ENCODE measurements around the gene ARFGAP2. TPM values are rescaled to one million over a fixed set of nuclear protein-coding genes. Genes with fewer than 3 reads are reported as not detected.
A peak's percentile ranks its signal among the peaks of the same experiment; 100 is the strongest.

ARFGAP2 gene
- total RNA-seq, 1 experiment from 2014 or later, result 73.5 TPM

- peak overlapping the region; percentile 96 for H3K27ac ChIP-seq (ENCODE audit: low read depth, low read length)
- peaks cover 18 to 42% of the 10 kb centered on the region in 2 experiments for H3K4me1 ChIP-seq (ENCODE audit: control insufficient read depth in 1 of 2, insufficient read depth in 2 of 2, low read length in 2 of 2)
- H3K9me2 ChIP-seq (ENCODE audit: insufficient read depth), result no peaks in the 10 kb centered on the region
- DNase-seq (ENCODE audit: low read depth, low spot score) (no peak), ATAC-seq (no peak)
- no peak overlapping the region for H2AFZ ChIP-seq (ENCODE audit: low read depth, low read length, poor library complexity, severe bottlenecking)
- H4K20me1 ChIP-seq (ENCODE audit: insufficient read depth), result no peaks in the 10 kb centered on the region
- RAD21 ChIA-PET (ENCODE audit: low non-redundant PET in 1 of 2, low total read pairs in 2 of 2, uncharacterized antibody in 2 of 2, unreplicated experiment in 2 of 2), result interaction anchor here in 1 of 2 experiments (1.4 kb wide), 1 partner anchor 64 kb away, joined by 4 read pairs; the partner anchor contains the start of gene ACP2
- no peaks in the 10 kb centered on the region for H3K36me3 ChIP-seq (ENCODE audit: control insufficient read depth in 1 of 2, insufficient read depth in 2 of 2, low read length in 2 of 2)
- no TSS peak for BruUV-seq (replicated peaks)
- no peaks in the 10 kb centered on the region for H3K27me3 ChIP-seq (ENCODE audit: insufficient read depth, low read length)
- no peaks in the 10 kb centered on the region for H3K9me3 ChIP-seq (ENCODE audit: control insufficient read depth in 1 of 2, insufficient read depth in 1 of 2, low read depth in 1 of 2, low read length in 2 of 2)
- H3K9ac ChIP-seq (ENCODE audit: low read length), result peak overlapping the region; percentile 91
- intact Hi-C loops (cut with micrococcal nuclease), result no loop called here
- H3K4me2 ChIP-seq (ENCODE audit: low read length), result peak overlapping the region; percentile 96
- H3K79me2 ChIP-seq (ENCODE audit: insufficient read depth, low read length), result peaks cover 33% of the 10 kb centered on the region
- no peak for TF ChIP-seq POLR2AphosphoS5 (IDR thresholded peaks at IDR 0.05; ENCODE audit: low read depth, low read length)
- no peak for TF ChIP-seq SRF (IDR thresholded peaks at IDR 0.05; ENCODE audit: low read depth)
- no peak for TF ChIP-seq SP1 (IDR thresholded peaks at IDR 0.05; ENCODE audit: low read depth)
- TF ChIP-seq EZH2phosphoT487 (IDR thresholded peaks at IDR 0.05; ENCODE audit: borderline replicate concordance), result no peak
- TF ChIP-seq, protein P1, sequence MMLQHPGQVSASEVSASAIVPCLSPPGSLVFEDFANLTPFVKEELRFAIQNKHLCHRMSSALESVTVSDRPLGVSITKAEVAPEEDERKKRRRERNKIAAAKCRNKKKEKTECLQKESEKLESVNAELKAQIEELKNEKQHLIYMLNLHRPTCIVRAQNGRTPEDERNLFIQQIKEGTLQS (IDR thresholded peaks at IDR 0.05), result no peak
- TF ChIP-seq CTCF (IDR thresholded peaks at IDR 0.05 in 2 of 3, conservative IDR thresholded peaks at IDR 0.05 in 1 of 3; ENCODE audit: borderline replicate concordance in 1 of 3, insufficient read depth in 1 of 3, low read depth in 2 of 3, low read length in 2 of 3), result no peak
- CTCF ChIA-PET, result interaction anchor here (1.5 to 2.8 kb wide), 3 partner anchors 29 to 170 kb away, joined by 4 to 18 read pairs (median 5); partner anchors contain the start of gene DDB2
- peak overlapping the region; percentile 58 to 94 for H3K4me3 ChIP-seq (replicated peaks in 1 of 2; ENCODE audit: low read depth in 1 of 2, low read length in 2 of 2)
- POLR2A ChIA-PET, result interaction anchor here (0.7 to 3.8 kb wide), 2 partner anchors 14 to 30 kb away, joined by 3 to 29 read pairs; partner anchors contain the start of gene DDB2
These were observed 8.1 kb upstream of the ARFGAP2 start for GRCh38 chr11:47184711-47185304.

DNA sequence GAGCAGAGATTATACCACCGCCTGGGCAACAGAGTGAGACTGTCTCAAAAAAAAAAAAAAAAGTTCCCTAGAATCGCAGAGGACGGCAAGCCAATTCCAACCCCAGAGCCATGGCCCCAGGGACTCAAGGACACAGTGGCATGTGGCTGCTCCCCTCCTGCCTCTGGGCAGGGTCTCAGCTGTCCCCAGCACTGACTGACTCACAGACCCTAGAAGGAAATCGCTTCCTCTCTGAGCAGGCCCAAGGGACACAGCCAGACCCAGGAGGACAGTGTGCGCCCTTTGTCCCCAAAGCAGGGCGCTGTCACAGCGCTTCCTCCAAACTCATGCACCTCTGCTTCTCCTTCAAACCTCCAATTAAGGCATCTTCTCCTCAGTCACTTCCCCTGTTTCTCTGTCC lies 7.3 kb upstream of the ARFGAP2 start:
- Histone ChIP-seq H3K4me2 (ENCODE audit: low read length) (no peak overlapping the region), H3K9me2 (ENCODE audit: insufficient read depth) (no peaks in the 10 kb centered on the region), H3K79me2 (ENCODE audit: insufficient read depth, low read length) (peaks cover 33% of the 10 kb centered on the region), H3K27ac (ENCODE audit: low read depth, low read length) (peak overlapping the region; percentile 96; the same call in 1 of the 2 replicates), H3K36me3 (ENCODE audit: control insufficient read depth in 1 of 2, insufficient read depth in 2 of 2, low read length in 2 of 2) (no peaks in the 10 kb centered on the region; a peak in 1 of 4 replicates), H3K4me1 (ENCODE audit: control insufficient read depth in 1 of 2, insufficient read depth in 2 of 2, low read length in 2 of 2) (peaks cover 18 to 33% of the 10 kb centered on the region in 2 experiments), H2AFZ (ENCODE audit: low read depth, low read length, poor library complexity, severe bottlenecking) (no peak overlapping the region), H4K20me1 (ENCODE audit: insufficient read depth) (no peaks in the 10 kb centered on the region), H3K9ac (ENCODE audit: low read length) (no peak overlapping the region), H3K9me3 (ENCODE audit: control insufficient read depth in 1 of 2, insufficient read depth in 1 of 2, low read depth in 1 of 2, low read length in 2 of 2) (no peaks in the 10 kb centered on the region), H3K27me3 (ENCODE audit: insufficient read depth, low read length) (no peaks in the 10 kb centered on the region), H3K4me3 (replicated peaks in 1 of 2; ENCODE audit: low read depth in 1 of 2, low read length in 2 of 2) (no peak overlapping the region)
- intact Hi-C loops (cut with micrococcal nuclease), result no loop called here
- ChIA-PET RAD21 (ENCODE audit: low non-redundant PET in 1 of 2, low total read pairs in 2 of 2, uncharacterized antibody in 2 of 2, unreplicated experiment in 2 of 2) (no interaction called here), POLR2A (no interaction called here), CTCF (no interaction called here)
- ATAC-seq, result no peak
- BruUV-seq (replicated peaks), result no TSS peak
- DNase-seq (ENCODE audit: low read depth, low spot score), result no peak
- TF ChIP-seq REST (IDR thresholded peaks at IDR 0.05; ENCODE audit: low read depth) (no peak), POLR2AphosphoS5 (IDR thresholded peaks at IDR 0.05; ENCODE audit: low read depth, low read length) (no peak), CBX3 (IDR thresholded peaks at IDR 0.05; ENCODE audit: low read depth) (no peak), EGR1 (IDR thresholded peaks at IDR 0.05; ENCODE audit: low read depth) (no peak), SIN3A (IDR thresholded peaks at IDR 0.05; ENCODE audit: low read depth) (no peak)
- TF ChIP-seq, protein P2, sequence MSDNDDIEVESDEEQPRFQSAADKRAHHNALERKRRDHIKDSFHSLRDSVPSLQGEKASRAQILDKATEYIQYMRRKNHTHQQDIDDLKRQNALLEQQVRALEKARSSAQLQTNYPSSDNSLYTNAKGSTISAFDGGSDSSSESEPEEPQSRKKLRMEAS (IDR thresholded peaks at IDR 0.05), result no peak
